ENCODE measurements around the gene SFMBT2. TPM values are rescaled to one million over a fixed set of nuclear protein-coding genes. Genes with fewer than 3 reads are reported as not detected.

SFMBT2 gene
- total RNA-seq, 3 donors from 2014 or later (not counting 1 experiment from before 2014, with no cell fraction given): 50.4 to 70.4 (median 52.2) TPM

DNA sequence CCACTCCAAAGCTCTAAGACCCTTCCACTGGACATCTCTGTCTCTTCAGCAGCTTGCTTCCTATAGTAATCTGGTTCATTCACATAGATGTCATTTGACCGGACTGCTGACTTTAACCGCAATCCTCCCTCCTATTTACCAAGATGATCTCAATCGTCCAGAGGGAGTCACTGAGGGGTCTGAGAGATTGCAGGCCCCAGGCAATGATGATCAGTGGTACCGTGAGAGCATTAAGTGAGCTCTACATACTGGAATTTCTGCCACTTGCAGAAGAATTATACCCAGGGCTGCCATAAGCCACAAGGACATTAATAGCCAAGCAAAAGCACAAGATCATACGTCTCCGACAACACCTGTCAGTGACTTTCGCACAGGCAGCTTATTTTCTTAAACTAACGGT lies 245.9 kb downstream of the SFMBT2 start:
- WGBS (ENCODE audit: insufficient coverage): 96% methylated on average over 8 of the region's 8 CpGs
- Histone ChIP-seq H3K36me3 (ENCODE audit: control insufficient read depth, insufficient read depth, low read length) (peaks cover 81% of the 10 kb centered on the region), H3K4me3 (ENCODE audit: low read length) (no peak overlapping the region), H3K27me3 (ENCODE audit: control insufficient read depth, insufficient read depth, low read length) (no peaks in the 10 kb centered on the region), H3K9me3 (ENCODE audit: control insufficient read depth, insufficient read depth, low read length) (no peaks in the 10 kb centered on the region), H3K4me1 (ENCODE audit: control insufficient read depth, insufficient read depth, low read length) (no peaks in the 10 kb centered on the region), H3K27ac (ENCODE audit: low read length) (no peak overlapping the region)
- peaks cover 4 to 12% of the 10 kb centered on the region in 2 donors for H3K4me1 Mint-ChIP-seq
- no peaks in the 10 kb centered on the region for H3K9me3 Mint-ChIP-seq
- ATAC-seq: no peak
- TF ChIP-seq CTCF (IDR thresholded peaks at IDR 0.05): no peak
- no peaks in the 10 kb centered on the region for H3K27me3 Mint-ChIP-seq (ENCODE audit: low read depth in 2 of 2)
- intact Hi-C loops (cut with micrococcal nuclease): no loop called here
- peak overlapping the region; percentile 23 for H3K27ac Mint-ChIP-seq
- H3K4me3 Mint-ChIP-seq: no peak overlapping the region
- peaks cover 28% of the 10 kb centered on the region for H3K36me3 Mint-ChIP-seq
- DNase-seq: no peak

- no peak overlapping the region for H3K27ac Mint-ChIP-seq
- no peaks in the 10 kb centered on the region for H3K27me3 Mint-ChIP-seq (ENCODE audit: low read depth in 2 of 2)
- H3K4me1 Mint-ChIP-seq: peaks cover 16 to 27% of the 10 kb centered on the region in 2 donors
- Histone ChIP-seq H3K36me3 (ENCODE audit: control insufficient read depth, insufficient read depth, low read length) (peaks cover 63% of the 10 kb centered on the region), H3K27me3 (ENCODE audit: control insufficient read depth, insufficient read depth, low read length) (no peaks in the 10 kb centered on the region), H3K27ac (ENCODE audit: low read length) (no peak overlapping the region), H3K4me1 (ENCODE audit: control insufficient read depth, insufficient read depth, low read length) (no peaks in the 10 kb centered on the region), H3K9me3 (ENCODE audit: control insufficient read depth, insufficient read depth, low read length) (no peaks in the 10 kb centered on the region), H3K4me3 (ENCODE audit: low read length) (no peak overlapping the region)
- DNase-seq: no peak
- 96% methylated on average over 6 of the region's 8 CpGs for WGBS (ENCODE audit: insufficient coverage)
- intact Hi-C loops (cut with micrococcal nuclease): no loop called here
- peaks cover 26% of the 10 kb centered on the region for H3K36me3 Mint-ChIP-seq
- ATAC-seq: no peak
- H3K9me3 Mint-ChIP-seq: no peaks in the 10 kb centered on the region
- H3K4me3 Mint-ChIP-seq: no peak overlapping the region
- TF ChIP-seq CTCF (IDR thresholded peaks at IDR 0.05): no peak
These were observed 248.5 kb downstream of the SFMBT2 start for GRCh38 chr10:7162331-7162730.

DNA sequence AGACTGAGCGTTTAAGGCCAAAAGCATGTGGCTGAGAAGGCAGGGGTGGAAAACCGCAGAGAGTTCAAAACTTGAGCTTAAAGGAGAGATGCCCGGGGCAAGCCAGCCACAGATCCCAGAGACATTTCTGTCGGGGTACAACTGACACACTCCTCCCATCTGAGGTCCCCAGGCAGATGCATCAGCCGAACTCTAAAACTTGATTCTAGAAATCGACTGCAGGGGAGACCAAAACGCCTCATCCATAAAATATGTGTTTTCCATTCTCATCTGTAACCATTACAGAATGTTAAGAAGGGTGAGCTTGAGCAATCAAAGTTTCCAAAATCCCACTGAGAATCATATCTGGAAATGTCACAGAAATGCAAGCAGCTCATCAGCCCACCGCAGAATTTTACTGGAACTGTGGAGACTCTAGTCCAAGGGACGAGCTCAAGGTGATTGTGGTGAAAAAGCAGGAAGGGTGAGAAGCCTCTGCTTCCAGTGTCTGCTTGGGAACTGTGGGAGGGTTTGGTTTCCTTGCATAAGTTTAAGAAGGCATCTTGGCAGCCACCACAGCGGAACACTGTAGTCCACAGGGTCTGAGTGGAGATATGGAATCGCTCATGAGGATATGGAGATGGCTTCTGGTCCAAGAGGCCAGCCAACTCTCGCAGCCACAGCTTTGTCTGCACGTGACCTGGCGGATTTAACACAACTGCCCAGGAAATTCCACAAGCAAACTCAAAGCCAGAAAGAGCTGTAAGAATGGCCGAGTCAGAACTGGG lies 249.2 kb downstream of the SFMBT2 start:
- DNase-seq: no peak
- Mint-ChIP-seq H3K9me3 (no peaks in the 10 kb centered on the region), H3K4me1 (peaks cover 23 to 34% of the 10 kb centered on the region in 2 donors), H3K27ac (no peak overlapping the region), H3K36me3 (peaks cover 20% of the 10 kb centered on the region), H3K4me3 (no peak overlapping the region), H3K27me3 (ENCODE audit: low read depth in 2 of 2) (no peaks in the 10 kb centered on the region)
- Histone ChIP-seq H3K27ac (ENCODE audit: low read length) (no peak overlapping the region), H3K4me1 (ENCODE audit: control insufficient read depth, insufficient read depth, low read length) (no peaks in the 10 kb centered on the region), H3K9me3 (ENCODE audit: control insufficient read depth, insufficient read depth, low read length) (no peaks in the 10 kb centered on the region), H3K27me3 (ENCODE audit: control insufficient read depth, insufficient read depth, low read length) (no peaks in the 10 kb centered on the region), H3K36me3 (ENCODE audit: control insufficient read depth, insufficient read depth, low read length) (peaks cover 58% of the 10 kb centered on the region), H3K4me3 (ENCODE audit: low read length) (no peak overlapping the region)
- ATAC-seq: no peak
- no peak for TF ChIP-seq CTCF (IDR thresholded peaks at IDR 0.05)
- intact Hi-C loops (cut with micrococcal nuclease): no loop called here
- 93% methylated on average over 15 of the region's 15 CpGs for WGBS (ENCODE audit: insufficient coverage)

- H3K4me3 Mint-ChIP-seq: no peak overlapping the region
These were observed 250.9 kb downstream of the SFMBT2 start for GRCh38 chr10:7159928-7160327.

More at GRCh38 chr10:7159928-7160327, 250.9 kb downstream of the SFMBT2 start:
- no peaks in the 10 kb centered on the region for H3K27me3 Mint-ChIP-seq (ENCODE audit: low read depth in 2 of 2)
- peaks cover 14% of the 10 kb centered on the region for H3K36me3 Mint-ChIP-seq
- Histone ChIP-seq H3K4me3 (ENCODE audit: low read length) (no peak overlapping the region), H3K36me3 (ENCODE audit: control insufficient read depth, insufficient read depth, low read length) (peaks cover 42% of the 10 kb centered on the region), H3K27me3 (ENCODE audit: control insufficient read depth, insufficient read depth, low read length) (no peaks in the 10 kb centered on the region), H3K4me1 (ENCODE audit: control insufficient read depth, insufficient read depth, low read length) (no peaks in the 10 kb centered on the region), H3K9me3 (ENCODE audit: control insufficient read depth, insufficient read depth, low read length) (no peaks in the 10 kb centered on the region), H3K27ac (ENCODE audit: low read length) (no peak overlapping the region)
- intact Hi-C loops (cut with micrococcal nuclease): no loop called here
- H3K9me3 Mint-ChIP-seq: no peaks in the 10 kb centered on the region
- TF ChIP-seq CTCF (IDR thresholded peaks at IDR 0.05): no peak
- 57% methylated on average over 4 of the region's 5 CpGs for WGBS (ENCODE audit: insufficient coverage)
- ATAC-seq: no peak
- peak overlapping the region in 1 of 2 donors; percentile 41 for H3K27ac Mint-ChIP-seq
- no peak for DNase-seq
- H3K4me1 Mint-ChIP-seq: peaks cover 24 to 30% of the 10 kb centered on the region in 2 donors

Measured in natural killer cell (primary cell).